ENCODE measurements around the gene SETD1A.
"Not testable (repeated sequence)": the region's sequence is repeated elsewhere in the genome, so short reads cannot be mapped to it uniquely, and the experiment has no call there.

The SETD1A gene

DNA sequence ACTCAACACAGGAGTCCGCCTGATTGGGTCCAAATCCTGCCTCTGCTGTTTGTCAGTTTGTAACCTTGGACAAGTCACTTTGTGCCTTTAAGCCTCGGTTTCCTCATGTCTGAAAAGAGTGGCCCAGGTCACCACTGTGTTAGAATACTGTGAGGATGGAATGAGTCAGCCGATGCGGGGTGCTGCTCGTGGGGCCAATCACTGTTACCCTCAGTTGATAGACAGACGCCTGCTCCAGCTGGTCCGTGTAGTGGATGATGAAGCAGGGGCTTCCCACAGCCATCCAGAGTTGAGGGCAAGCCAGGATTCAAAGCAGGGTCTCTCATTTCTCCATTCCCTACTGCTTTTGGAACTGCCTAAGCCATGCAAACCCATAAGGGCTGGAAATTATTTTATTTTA is 28.4 kb upstream of the SETD1A start:
- POLR2A ChIA-PET, result no interaction called here
- Histone ChIP-seq H3K4me1 (ENCODE audit: control extremely low read depth in 1 of 4, control insufficient read depth in 4 of 4, insufficient read depth in 4 of 4, low read length in 3 of 4) (peaks cover 0 to 21% (median 20%) of the 10 kb centered on the region in 4 experiments), H3K36me3 (ENCODE audit: control insufficient read depth in 4 of 4, insufficient read depth in 4 of 4, low read length in 3 of 4) (peaks cover 8 to 66% (median 38%) of the 10 kb centered on the region in 4 experiments), H3K27me3 (replicated peaks in 2 of 5; ENCODE audit: control insufficient read depth in 4 of 5, insufficient read depth in 5 of 5, low read length in 4 of 5) (no peaks in the 10 kb centered on the region), H3K27ac (ENCODE audit: insufficient read depth in 1 of 2, low read depth in 1 of 2, low read length in 2 of 2, poor library complexity in 1 of 2, severe bottlenecking in 2 of 2) (no peak overlapping the region), H3K9me3 (ENCODE audit: control extremely low read depth in 1 of 5, control insufficient read depth in 4 of 5, insufficient read depth in 2 of 5, low read depth in 1 of 5, low read length in 4 of 5) (no peaks in the 10 kb centered on the region), H3K4me3 (ENCODE audit: control insufficient read depth in 1 of 7, extremely low read depth in 1 of 7, insufficient read depth in 4 of 7, low read depth in 2 of 7, low read length in 6 of 7) (no peak overlapping the region)
- DNase-seq, result no peak
- 92% methylated on average over 7 of the region's 7 CpGs for WGBS (ENCODE audit: insufficient coverage)
- CTCF ChIA-PET, result interaction anchor here (9.9 kb wide), 1 partner anchor 10 kb away, joined by 98 read pairs; no protein-coding TSS in a partner anchor

DNA sequence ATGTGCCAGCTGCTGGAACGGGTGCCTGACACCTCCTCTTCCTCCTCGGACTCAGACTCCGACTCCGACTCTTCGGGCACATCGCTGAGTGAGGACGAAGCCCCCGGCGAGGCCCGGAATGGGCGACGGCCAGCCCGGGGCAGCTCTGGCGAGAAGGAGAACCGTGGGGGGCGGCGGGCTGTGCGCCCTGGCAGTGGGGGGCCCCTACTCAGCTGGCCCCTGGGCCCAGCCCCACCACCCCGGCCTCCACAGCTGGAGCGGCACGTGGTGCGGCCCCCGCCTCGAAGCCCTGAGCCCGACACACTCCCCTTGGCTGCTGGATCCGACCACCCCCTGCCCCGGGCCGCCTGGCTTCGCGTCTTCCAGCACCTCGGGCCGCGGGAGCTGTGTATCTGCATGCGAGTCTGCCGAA is 27.4 kb upstream of the SETD1A start:
- H3K4me3 ChIP-seq (ENCODE audit: control insufficient read depth in 1 of 7, extremely low read depth in 1 of 7, insufficient read depth in 4 of 7, low read depth in 2 of 7, low read length in 6 of 7), result no peak overlapping the region
- peaks cover 9 to 72% (median 38%) of the 10 kb centered on the region in 4 experiments for H3K36me3 ChIP-seq (ENCODE audit: control insufficient read depth in 4 of 4, insufficient read depth in 4 of 4, low read length in 3 of 4)
- ChIA-PET CTCF (interaction anchor here (9.9 kb wide), 1 partner anchor 9 kb away, joined by 98 read pairs; no protein-coding TSS in a partner anchor), POLR2A (no interaction called here)
- WGBS (ENCODE audit: insufficient coverage), result 96% methylated on average over 31 of the region's 35 CpGs
- H3K9me3 ChIP-seq (ENCODE audit: control extremely low read depth in 1 of 5, control insufficient read depth in 4 of 5, insufficient read depth in 2 of 5, low read depth in 1 of 5, low read length in 4 of 5), result no peaks in the 10 kb centered on the region
- DNase-seq, result no peak
- H3K27me3 ChIP-seq (replicated peaks in 2 of 5; ENCODE audit: control insufficient read depth in 4 of 5, insufficient read depth in 5 of 5, low read length in 4 of 5), result no peaks in the 10 kb centered on the region
- H3K4me1 ChIP-seq (ENCODE audit: control extremely low read depth in 1 of 4, control insufficient read depth in 4 of 4, insufficient read depth in 4 of 4, low read length in 3 of 4), result peaks cover 0 to 19% (median 18%) of the 10 kb centered on the region in 4 experiments
- H3K27ac ChIP-seq (ENCODE audit: insufficient read depth in 1 of 2, low read depth in 1 of 2, low read length in 2 of 2, poor library complexity in 1 of 2, severe bottlenecking in 2 of 2), result no peak overlapping the region

DNA sequence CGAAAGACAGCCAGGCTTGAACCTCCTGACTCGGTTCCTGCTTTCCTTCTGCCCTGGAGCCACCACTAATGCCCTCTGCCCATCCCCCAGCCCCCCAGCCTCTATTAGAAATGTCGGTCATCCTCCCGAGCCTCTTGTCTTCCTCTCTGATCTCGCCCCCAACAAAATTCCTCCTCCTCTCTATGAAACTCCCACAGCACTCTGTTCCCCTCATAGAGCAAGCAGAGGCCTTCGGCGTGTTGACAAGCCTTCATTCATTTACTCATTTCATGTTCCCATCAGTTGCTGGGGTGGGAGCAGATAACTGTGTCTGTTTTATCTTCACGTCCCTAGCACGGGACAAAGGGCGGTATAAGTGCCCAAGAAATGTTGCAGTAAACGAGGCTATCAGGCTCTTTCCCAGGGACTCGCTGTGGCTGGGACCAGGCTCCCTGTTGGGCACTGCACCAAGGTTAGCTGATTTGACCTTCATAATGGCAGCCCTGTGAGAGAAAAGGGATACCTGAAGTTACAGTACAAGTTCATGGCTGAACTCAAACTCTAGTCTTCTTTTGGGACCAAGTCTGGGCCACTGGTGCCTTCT is 26.4 kb upstream of the SETD1A start:
- ChIA-PET CTCF (interaction anchor here (9.9 kb wide), 1 partner anchor 8 kb away, joined by 98 read pairs; no protein-coding TSS in a partner anchor), POLR2A (no interaction called here)
- Histone ChIP-seq H3K36me3 (ENCODE audit: control insufficient read depth in 4 of 4, insufficient read depth in 4 of 4, low read length in 3 of 4) (peaks cover 9 to 68% (median 37%) of the 10 kb centered on the region in 4 experiments), H3K9me3 (ENCODE audit: control extremely low read depth in 1 of 5, control insufficient read depth in 4 of 5, insufficient read depth in 2 of 5, low read depth in 1 of 5, low read length in 4 of 5) (no peaks in the 10 kb centered on the region), H3K4me3 (ENCODE audit: control insufficient read depth in 1 of 7, extremely low read depth in 1 of 7, insufficient read depth in 4 of 7, low read depth in 2 of 7, low read length in 6 of 7) (no peak overlapping the region), H3K27me3 (replicated peaks in 2 of 5; ENCODE audit: control insufficient read depth in 4 of 5, insufficient read depth in 5 of 5, low read length in 4 of 5) (no peaks in the 10 kb centered on the region), H3K27ac (ENCODE audit: insufficient read depth in 1 of 2, low read depth in 1 of 2, low read length in 2 of 2, poor library complexity in 1 of 2, severe bottlenecking in 2 of 2) (no peak overlapping the region), H3K4me1 (ENCODE audit: control extremely low read depth in 1 of 4, control insufficient read depth in 4 of 4, insufficient read depth in 4 of 4, low read length in 3 of 4) (peaks cover 0 to 19% (median 15%) of the 10 kb centered on the region in 4 experiments)
- DNase-seq, result no peak
- WGBS (ENCODE audit: insufficient coverage), result 86% methylated on average over 10 of the region's 12 CpGs

DNA sequence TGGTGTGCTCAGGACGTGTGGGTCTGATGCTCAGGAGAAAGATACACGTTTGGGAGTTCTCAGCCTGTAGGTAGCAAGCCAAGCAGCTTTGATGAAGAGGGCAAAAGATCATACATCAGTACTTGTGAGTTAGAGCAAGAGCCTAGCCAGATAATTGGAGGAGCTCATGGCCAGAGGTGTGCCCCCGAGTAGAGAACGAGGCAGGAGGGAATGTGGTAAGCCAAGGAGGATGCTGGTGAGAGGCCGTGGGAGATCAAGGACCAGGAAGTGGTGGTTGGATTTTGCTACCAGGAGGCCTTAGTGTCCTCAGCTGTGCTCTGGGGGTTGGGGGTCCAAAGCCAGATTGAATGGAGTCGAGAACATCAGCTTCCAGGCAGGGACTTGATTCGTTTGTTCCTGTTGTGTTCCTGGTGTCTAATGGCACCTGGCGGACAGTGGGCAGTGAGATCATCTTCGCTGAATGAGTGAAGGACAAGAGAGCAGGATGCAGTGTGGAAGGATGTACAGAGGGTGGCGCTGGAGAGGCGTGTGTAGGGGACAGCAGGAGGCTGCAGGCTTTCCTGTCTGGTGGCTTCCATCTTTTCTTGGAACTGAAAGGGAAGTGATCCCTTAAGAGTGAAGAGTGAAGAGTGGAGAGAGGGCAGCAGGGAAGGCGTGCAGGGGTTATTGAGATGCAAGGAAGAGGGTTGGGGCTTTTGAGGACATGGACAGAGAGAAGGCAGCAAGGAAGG is 22.6 kb upstream of the SETD1A start:
- peak in 2 of 3 donors; percentile 58 to 68 for DNase-seq
- no peaks in the 10 kb centered on the region for H3K27me3 ChIP-seq (replicated peaks in 2 of 5; ENCODE audit: control insufficient read depth in 4 of 5, insufficient read depth in 5 of 5, low read length in 4 of 5)
- H3K9me3 ChIP-seq (ENCODE audit: control extremely low read depth in 1 of 5, control insufficient read depth in 4 of 5, insufficient read depth in 2 of 5, low read depth in 1 of 5, low read length in 4 of 5), result no peaks in the 10 kb centered on the region
- no peak overlapping the region for H3K4me3 ChIP-seq (ENCODE audit: control insufficient read depth in 1 of 7, extremely low read depth in 1 of 7, insufficient read depth in 4 of 7, low read depth in 2 of 7, low read length in 6 of 7)
- 43% methylated on average over 11 of the region's 12 CpGs for WGBS (ENCODE audit: insufficient coverage)
- ChIA-PET CTCF (interaction anchor here (0.7 to 11.2 kb wide), 9 partner anchors 6 to 223 kb away, joined by 3 to 98 read pairs (median 3); partner anchors contain the start of gene VKORC1), POLR2A (no interaction called here)
- H3K4me1 ChIP-seq (ENCODE audit: control extremely low read depth in 1 of 4, control insufficient read depth in 4 of 4, insufficient read depth in 4 of 4, low read length in 3 of 4), result peaks cover 0 to 24% (median 23%) of the 10 kb centered on the region in 4 experiments
- no peak overlapping the region for H3K27ac ChIP-seq (ENCODE audit: insufficient read depth in 1 of 2, low read depth in 1 of 2, low read length in 2 of 2, poor library complexity in 1 of 2, severe bottlenecking in 2 of 2)
- H3K36me3 ChIP-seq (ENCODE audit: control insufficient read depth in 4 of 4, insufficient read depth in 4 of 4, low read length in 3 of 4), result peaks cover 8 to 48% (median 26%) of the 10 kb centered on the region in 4 experiments

DNA sequence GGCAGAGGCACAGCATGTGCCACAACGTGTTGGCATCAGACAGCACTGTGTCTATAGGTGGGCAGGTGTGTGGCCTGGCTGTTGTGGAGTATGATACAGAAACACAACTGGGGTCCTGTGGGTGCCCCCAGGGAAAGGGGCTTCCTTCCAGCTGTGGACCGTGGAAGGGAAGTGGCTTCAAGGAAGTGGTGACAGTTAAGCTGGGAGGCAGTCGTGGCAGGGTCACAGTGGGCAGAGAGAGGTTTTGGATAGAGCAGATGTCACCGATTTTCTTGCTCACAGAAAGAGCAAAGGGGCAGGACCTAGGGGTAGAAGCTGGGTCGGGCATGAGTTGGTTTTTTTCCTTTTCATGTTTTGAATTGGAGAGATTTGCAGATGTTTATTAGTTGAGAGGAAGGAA is 19.9 kb upstream of the SETD1A start:
- WGBS (ENCODE audit: insufficient coverage), result 17% methylated on average over 3 of the region's 5 CpGs
- Histone ChIP-seq H3K36me3 (ENCODE audit: control insufficient read depth in 4 of 4, insufficient read depth in 4 of 4, low read length in 3 of 4) (peaks cover 2 to 33% (median 17%) of the 10 kb centered on the region in 4 experiments), H3K27ac (ENCODE audit: insufficient read depth in 1 of 2, low read depth in 1 of 2, low read length in 2 of 2, poor library complexity in 1 of 2, severe bottlenecking in 2 of 2) (peak overlapping the region; percentile 11 to 13), H3K27me3 (replicated peaks in 2 of 5; ENCODE audit: control insufficient read depth in 4 of 5, insufficient read depth in 5 of 5, low read length in 4 of 5) (no peaks in the 10 kb centered on the region), H3K4me3 (ENCODE audit: control insufficient read depth in 1 of 7, extremely low read depth in 1 of 7, insufficient read depth in 4 of 7, low read depth in 2 of 7, low read length in 6 of 7) (peak overlapping the region in 1 of 7 experiments; percentile 13), H3K9me3 (ENCODE audit: control extremely low read depth in 1 of 5, control insufficient read depth in 4 of 5, insufficient read depth in 2 of 5, low read depth in 1 of 5, low read length in 4 of 5) (no peaks in the 10 kb centered on the region), H3K4me1 (ENCODE audit: control extremely low read depth in 1 of 4, control insufficient read depth in 4 of 4, insufficient read depth in 4 of 4, low read length in 3 of 4) (peaks cover 0 to 36% (median 32%) of the 10 kb centered on the region in 4 experiments)
- ChIA-PET CTCF (interaction anchor here (0.6 to 11.2 kb wide), 4 partner anchors 9 to 554 kb away, joined by 3 to 98 read pairs (median 32); partner anchors contain the start of gene ORAI3), POLR2A (no interaction called here)
- peak in 1 of 3 donors; percentile 35 for DNase-seq

DNA sequence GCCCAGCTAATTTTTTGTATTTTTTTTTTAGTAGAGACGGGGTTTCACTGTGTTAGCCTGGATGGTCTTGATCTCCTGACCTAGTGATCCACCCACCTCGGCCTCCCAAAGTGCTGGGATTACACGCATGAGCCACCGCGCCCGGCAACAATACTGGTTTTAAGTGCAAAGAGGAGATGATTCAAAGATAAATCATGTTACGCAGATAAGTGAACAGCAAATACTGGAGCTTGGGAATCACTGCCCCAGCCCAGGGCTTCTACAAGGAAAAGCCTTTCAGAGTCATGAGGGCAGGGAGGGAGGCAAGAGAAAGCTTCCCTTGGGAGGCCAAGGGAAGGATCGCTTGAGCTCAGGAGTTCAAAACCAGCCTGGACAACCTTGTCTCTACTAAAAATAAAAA is 18.0 kb upstream of the SETD1A start:
- H3K27ac ChIP-seq (ENCODE audit: insufficient read depth in 1 of 2, low read depth in 1 of 2, low read length in 2 of 2, poor library complexity in 1 of 2, severe bottlenecking in 2 of 2); H3K9me3 ChIP-seq (ENCODE audit: control extremely low read depth in 1 of 5, control insufficient read depth in 4 of 5, insufficient read depth in 2 of 5, low read depth in 1 of 5, low read length in 4 of 5); POLR2A ChIA-PET; DNase-seq; H3K4me3 ChIP-seq (ENCODE audit: control insufficient read depth in 1 of 7, extremely low read depth in 1 of 7, insufficient read depth in 4 of 7, low read depth in 2 of 7, low read length in 6 of 7); H3K27me3 ChIP-seq (replicated peaks in 2 of 5; ENCODE audit: control insufficient read depth in 4 of 5, insufficient read depth in 5 of 5, low read length in 4 of 5): not testable (repeated sequence)
- Histone ChIP-seq H3K4me1 (ENCODE audit: control extremely low read depth in 1 of 4, control insufficient read depth in 4 of 4, insufficient read depth in 4 of 4, low read length in 3 of 4) (peaks cover 0 to 35% (median 30%) of the 10 kb centered on the region in 4 experiments), H3K36me3 (ENCODE audit: control insufficient read depth in 4 of 4, insufficient read depth in 4 of 4, low read length in 3 of 4) (peaks cover 1 to 44% (median 27%) of the 10 kb centered on the region in 4 experiments)
- 100% methylated on average over 7 of the region's 8 CpGs for WGBS (ENCODE audit: insufficient coverage)
- CTCF ChIA-PET, result interaction anchor here (1.0 to 11.2 kb wide), 4 partner anchors 10 to 100 kb away, joined by 3 to 98 read pairs (median 28); no protein-coding TSS in a partner anchor

All from common myeloid progenitor, CD34-positive (primary cell).